Rectal smooth muscle tissue (tissue), 1 donor: Measurements from ENCODE around the gene MYO1B.

Source experiments
- H3K27ac ChIP-seq: one replicate; pipeline ENCODE4 v1.7.0; 2013; ENCODE audit warnings: low read depth, low read length, inconsistent platforms
- H3K27me3 ChIP-seq: one replicate; pipeline ENCODE4 v1.7.0; 2013; ENCODE audit warnings: low read length; ENCODE audit not compliant: control insufficient read depth, insufficient read depth
- H3K36me3 ChIP-seq: one replicate; pipeline ENCODE4 v1.7.0; 2013; ENCODE audit warnings: low read length; ENCODE audit not compliant: control insufficient read depth, insufficient read depth
- H3K4me1 ChIP-seq: one replicate; pipeline ENCODE4 v1.7.0; 2013; ENCODE audit warnings: low read length; ENCODE audit not compliant: control insufficient read depth, insufficient read depth
- H3K4me3 ChIP-seq: one replicate; pipeline ENCODE4 v1.7.0; 2013; ENCODE audit warnings: low read length
- H3K9ac ChIP-seq: one replicate; pipeline ENCODE4 v1.7.0; 2013; ENCODE audit warnings: low read length

MYO1B gene

DNA sequence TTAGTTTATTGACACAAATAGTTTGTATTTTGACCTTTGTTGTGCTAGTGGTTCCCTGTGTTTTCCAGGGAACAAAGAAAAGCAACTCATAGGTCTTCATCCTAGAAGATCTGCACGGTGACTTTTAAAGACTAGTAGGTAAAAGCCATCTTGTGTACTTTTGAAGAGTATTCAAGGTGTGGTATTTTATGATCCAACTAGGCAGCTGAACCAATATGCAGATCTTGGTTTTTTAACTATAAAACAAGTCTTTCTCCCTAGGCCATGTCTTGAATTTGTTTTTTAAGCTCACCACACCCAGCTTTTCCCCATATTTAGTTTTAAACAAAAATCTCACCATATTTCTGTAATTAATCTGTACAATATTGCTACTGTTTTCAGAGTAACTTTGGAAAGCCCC lies 30.0 kb upstream of the MYO1B start:
- H3K4me1 ChIP-seq = no peaks in the 10 kb centered on the region
- no peaks in the 10 kb centered on the region for H3K27me3 ChIP-seq
- no peak overlapping the region for H3K4me3 ChIP-seq
- H3K9ac ChIP-seq = no peak overlapping the region
- H3K36me3 ChIP-seq = no peaks in the 10 kb centered on the region
- no peak overlapping the region for H3K27ac ChIP-seq

DNA sequence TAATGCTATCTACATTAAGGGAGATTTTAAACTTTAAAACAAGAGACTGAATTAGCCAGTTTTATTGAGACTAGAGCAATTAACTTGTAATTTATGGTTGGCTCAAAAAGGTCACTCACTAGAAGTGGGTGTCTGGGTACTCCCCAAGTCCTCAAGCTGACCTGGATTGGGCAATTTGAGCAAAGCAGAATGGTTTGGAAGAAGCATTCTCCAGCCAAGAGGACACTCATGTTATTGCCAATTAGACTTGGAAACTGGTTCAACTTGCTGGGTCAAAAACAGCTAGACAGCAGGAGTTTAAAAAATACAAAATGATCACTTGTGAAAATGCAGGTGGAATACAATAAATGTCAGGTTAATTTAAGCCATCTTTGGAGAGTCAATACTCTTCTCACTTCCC lies 29.5 kb upstream of the MYO1B start:
- no peaks in the 10 kb centered on the region for H3K36me3 ChIP-seq
- no peaks in the 10 kb centered on the region for H3K27me3 ChIP-seq
- H3K4me1 ChIP-seq = no peaks in the 10 kb centered on the region
- no peak overlapping the region for H3K9ac ChIP-seq
- H3K4me3 ChIP-seq = no peak overlapping the region
- no peak overlapping the region for H3K27ac ChIP-seq

DNA sequence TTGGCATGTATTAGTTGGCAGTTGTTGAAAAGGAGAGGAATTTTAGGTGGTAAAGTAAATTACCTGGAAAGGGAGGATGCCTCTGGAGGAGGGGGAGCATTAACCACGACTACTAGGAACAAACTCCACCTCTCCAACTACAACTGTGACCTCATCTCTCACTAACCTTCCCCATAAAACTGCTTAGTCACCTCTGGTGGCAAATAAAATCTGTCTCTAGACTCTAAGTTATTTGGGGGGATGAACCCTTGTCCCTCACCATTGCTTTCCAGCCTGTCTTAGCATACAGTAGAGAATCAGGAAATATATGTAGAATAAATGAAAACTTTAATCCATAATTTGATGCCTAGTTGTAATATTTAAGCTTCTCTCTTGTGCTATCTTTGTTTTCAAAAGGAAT lies 27.6 kb upstream of the MYO1B start:
- Histone ChIP-seq H3K4me3 (no peak overlapping the region), H3K36me3 (no peaks in the 10 kb centered on the region), H3K27ac (no peak overlapping the region), H3K9ac (no peak overlapping the region), H3K4me1 (no peaks in the 10 kb centered on the region), H3K27me3 (no peaks in the 10 kb centered on the region)

DNA sequence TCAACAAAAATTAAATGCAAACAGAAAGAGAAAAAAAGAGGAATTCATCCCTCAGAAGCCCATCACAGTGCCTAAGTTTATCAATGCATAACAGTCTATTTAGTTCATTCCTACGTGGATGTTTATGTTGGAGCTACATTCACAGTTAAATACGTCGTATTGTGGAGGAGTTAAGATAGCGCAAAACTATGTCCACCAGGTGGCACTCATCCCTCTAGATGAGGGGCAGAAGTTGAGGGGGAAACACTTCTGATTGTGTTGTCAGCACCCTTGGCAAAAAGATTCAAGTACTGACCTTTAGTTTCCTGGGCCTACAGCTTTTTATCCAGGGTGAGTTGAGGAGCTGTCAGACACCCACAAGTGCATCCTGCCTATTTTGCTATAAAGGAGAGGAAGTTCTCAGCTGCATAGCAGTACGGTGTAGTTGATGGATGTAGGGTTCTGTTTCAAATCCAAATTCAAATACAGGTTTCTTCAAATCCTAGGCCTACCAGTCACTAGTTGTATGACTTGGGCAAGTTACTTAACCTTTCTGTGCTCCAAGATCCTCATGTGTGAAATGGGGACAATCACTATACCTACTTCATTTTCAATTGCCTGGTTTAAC lies 26.8 kb upstream of the MYO1B start:
- Histone ChIP-seq H3K36me3 (no peaks in the 10 kb centered on the region), H3K4me1 (no peaks in the 10 kb centered on the region), H3K27ac (no peak overlapping the region), H3K4me3 (no peak overlapping the region), H3K9ac (no peak overlapping the region), H3K27me3 (no peaks in the 10 kb centered on the region)

DNA sequence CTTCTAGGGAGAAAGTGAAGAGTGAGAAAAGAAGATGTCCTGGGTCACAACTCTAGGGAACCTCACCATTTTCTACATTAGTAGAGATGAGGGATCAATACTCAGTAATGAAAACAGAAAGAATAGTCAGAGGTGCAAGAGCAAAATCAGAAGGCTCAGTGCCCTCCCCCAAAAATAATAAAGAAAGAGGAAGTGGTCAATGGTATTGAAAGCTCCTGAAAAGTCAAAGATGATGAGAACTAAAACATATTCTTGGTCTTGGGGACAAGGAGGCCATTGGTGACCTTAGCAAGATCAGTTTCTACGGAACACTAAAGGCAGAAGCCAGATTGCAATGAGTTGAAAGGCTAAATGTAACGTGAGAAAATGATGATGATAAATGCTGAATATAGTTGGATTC lies 24.5 kb upstream of the MYO1B start:
- no peak overlapping the region for H3K27ac ChIP-seq
- H3K4me1 ChIP-seq = no peaks in the 10 kb centered on the region
- H3K27me3 ChIP-seq = no peaks in the 10 kb centered on the region

DNA sequence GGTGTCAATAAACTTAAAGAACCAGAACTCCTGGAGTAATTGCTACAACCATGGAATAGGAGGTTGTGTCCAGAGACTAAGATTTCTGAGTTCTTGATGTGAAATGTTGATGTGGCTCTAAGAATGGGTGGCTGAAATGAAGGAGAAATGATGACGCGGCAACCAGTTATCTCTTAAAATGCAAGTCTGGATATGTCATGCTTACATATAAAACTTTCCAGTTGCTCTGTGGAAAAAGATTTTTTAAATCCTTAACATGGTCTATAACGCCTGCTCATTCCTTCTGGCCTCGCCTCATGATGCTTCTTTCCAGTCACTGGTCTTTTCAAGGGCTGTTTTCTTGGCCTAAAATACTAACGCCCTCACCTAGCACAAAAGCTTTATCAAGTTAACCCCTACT lies 23.5 kb upstream of the MYO1B start:
- Histone ChIP-seq H3K4me1 (no peaks in the 10 kb centered on the region), H3K27ac (no peak overlapping the region), H3K27me3 (no peaks in the 10 kb centered on the region), H3K36me3 (no peaks in the 10 kb centered on the region), H3K4me3 (no peak overlapping the region), H3K9ac (no peak overlapping the region)

More for the DNA sequence above, 24.5 kb upstream of the MYO1B start:
- H3K36me3 ChIP-seq = no peaks in the 10 kb centered on the region
- no peak overlapping the region for H3K4me3 ChIP-seq
- H3K9ac ChIP-seq = no peak overlapping the region

DNA sequence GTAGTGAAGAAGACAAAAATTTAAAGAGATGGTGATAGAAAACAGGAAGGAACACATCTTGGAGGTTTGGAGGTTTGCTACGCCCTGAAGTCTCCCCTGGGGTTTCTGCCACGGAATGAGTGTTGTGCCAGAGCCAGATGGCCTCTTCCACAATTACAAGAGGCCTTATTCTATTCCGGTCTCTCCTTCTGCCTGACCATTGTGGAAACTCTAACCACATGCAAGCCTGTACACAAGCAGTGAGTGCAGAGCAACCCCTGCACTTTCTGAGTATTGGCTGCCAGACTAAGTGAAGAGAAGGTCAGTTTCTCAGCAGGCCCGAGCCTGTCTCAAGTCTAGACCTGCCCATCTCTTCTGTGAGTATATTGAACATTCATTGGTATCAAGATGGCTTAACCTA lies 22.7 kb upstream of the MYO1B start:
- Histone ChIP-seq H3K4me3 (no peak overlapping the region), H3K36me3 (no peaks in the 10 kb centered on the region), H3K27me3 (no peaks in the 10 kb centered on the region), H3K4me1 (no peaks in the 10 kb centered on the region), H3K9ac (no peak overlapping the region), H3K27ac (no peak overlapping the region)

DNA sequence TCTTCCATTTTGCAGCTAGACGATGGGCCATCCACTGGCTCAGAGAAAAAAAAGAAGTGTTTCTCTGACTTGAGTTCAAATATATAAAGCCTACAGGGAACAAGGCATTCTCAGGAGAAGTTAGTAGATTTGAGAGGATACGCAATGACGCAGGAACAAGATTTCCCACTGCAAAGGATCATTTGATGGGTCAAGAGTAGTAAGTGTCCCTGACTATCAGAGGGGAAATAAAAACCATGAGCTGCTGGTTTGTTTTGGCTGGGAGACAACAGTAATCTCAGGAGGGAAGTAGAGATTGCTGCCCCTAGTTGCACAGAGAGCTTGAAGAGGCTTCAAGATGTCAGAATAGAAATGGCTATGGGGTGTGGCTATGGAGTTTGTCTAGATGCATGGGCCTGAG lies 22.3 kb upstream of the MYO1B start:
- no peaks in the 10 kb centered on the region for H3K36me3 ChIP-seq
- H3K27me3 ChIP-seq = no peaks in the 10 kb centered on the region
- H3K4me3 ChIP-seq = no peak overlapping the region
- no peaks in the 10 kb centered on the region for H3K4me1 ChIP-seq
- H3K9ac ChIP-seq = no peak overlapping the region
- no peak overlapping the region for H3K27ac ChIP-seq

DNA sequence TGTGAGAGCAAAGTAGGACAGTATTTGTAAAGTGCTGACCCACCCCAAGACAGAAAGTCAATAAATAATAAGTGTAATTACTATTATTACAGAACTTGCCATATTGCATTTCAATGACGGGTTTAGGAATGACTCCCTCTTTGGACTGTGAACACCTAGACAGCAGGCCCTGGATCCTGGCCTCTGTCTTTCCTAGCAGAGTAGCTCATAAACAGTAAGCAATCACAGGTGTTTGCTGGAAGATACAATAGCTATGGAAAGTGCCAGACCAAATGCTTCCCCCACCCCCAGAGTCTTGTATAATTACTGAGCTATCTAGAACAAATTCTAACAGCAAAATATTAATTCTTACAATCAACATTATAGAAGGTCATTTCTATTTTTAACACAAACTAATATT lies 20.1 kb upstream of the MYO1B start:
- H3K4me3 ChIP-seq = no peak overlapping the region
- H3K36me3 ChIP-seq = no peaks in the 10 kb centered on the region
- H3K27ac ChIP-seq = no peak overlapping the region
- H3K27me3 ChIP-seq = no peaks in the 10 kb centered on the region
- no peaks in the 10 kb centered on the region for H3K4me1 ChIP-seq
- no peak overlapping the region for H3K9ac ChIP-seq

DNA sequence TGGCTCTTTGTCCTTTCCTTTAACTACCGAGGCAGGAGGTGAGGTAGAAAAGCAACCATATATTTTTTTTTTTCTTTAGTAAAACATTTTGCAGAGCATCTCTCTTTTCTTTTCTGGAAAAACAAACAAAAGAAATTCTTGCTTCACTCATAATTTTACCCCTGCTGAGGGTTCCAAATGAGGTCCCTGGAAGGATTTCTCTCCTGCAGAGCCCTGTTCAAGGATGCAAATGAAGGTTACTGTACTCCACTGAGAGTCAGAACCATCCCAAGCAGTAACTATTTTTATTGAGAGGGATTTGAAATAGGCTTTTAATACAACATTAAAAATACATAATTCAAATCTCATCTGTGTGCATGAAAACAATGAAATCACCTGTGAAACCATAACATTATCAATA lies 19.5 kb upstream of the MYO1B start:
- no peak overlapping the region for H3K27ac ChIP-seq
- no peaks in the 10 kb centered on the region for H3K27me3 ChIP-seq

DNA sequence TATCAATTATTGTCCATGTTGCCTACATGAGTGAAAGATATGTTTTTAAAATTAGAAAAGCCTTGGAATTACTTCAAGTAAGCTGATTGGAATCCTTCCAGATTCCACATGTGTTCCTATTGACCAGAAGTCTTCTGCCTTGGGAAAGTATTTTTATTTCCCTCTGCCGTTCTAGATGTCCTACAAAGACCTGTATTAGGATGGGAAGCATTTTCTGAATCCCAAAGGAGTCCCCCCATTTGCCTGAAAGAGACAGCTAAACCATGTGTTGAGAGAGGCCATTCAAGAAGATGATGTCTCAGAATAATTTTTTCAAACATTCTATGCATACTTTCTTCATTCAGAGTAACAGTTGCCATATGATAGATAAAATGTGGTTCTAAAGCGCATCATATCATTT lies 19.0 kb upstream of the MYO1B start:
- Histone ChIP-seq H3K9ac (no peak overlapping the region), H3K27me3 (no peaks in the 10 kb centered on the region), H3K27ac (no peak overlapping the region), H3K4me1 (no peaks in the 10 kb centered on the region), H3K36me3 (no peaks in the 10 kb centered on the region), H3K4me3 (no peak overlapping the region)

More for the DNA sequence above, 19.5 kb upstream of the MYO1B start:
- H3K4me3 ChIP-seq = no peak overlapping the region
- H3K36me3 ChIP-seq = no peaks in the 10 kb centered on the region
- H3K9ac ChIP-seq = no peak overlapping the region
- H3K4me1 ChIP-seq = no peaks in the 10 kb centered on the region

DNA sequence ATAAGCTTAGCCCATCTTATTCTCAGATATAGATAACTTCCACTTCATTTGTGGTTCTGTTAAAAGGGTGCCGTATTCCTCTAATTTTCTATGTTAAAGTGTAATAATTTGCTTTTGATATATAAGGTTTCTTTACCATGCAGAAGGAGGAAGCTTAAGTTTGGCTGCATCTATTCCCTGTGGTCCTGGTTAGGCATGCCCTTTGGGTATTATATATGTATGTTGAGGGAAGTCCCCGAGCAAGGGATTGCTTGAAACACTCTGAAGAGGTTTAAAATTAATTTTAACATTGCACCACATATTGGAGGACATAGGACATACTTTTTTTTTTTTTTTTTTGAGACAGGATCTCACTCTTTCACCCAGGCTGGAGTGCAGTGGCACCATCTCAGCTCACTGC lies 16.9 kb upstream of the MYO1B start:
- Histone ChIP-seq H3K27me3 (no peaks in the 10 kb centered on the region), H3K4me1 (no peaks in the 10 kb centered on the region), H3K27ac (no peak overlapping the region), H3K9ac (no peak overlapping the region), H3K36me3 (no peaks in the 10 kb centered on the region), H3K4me3 (no peak overlapping the region)

DNA sequence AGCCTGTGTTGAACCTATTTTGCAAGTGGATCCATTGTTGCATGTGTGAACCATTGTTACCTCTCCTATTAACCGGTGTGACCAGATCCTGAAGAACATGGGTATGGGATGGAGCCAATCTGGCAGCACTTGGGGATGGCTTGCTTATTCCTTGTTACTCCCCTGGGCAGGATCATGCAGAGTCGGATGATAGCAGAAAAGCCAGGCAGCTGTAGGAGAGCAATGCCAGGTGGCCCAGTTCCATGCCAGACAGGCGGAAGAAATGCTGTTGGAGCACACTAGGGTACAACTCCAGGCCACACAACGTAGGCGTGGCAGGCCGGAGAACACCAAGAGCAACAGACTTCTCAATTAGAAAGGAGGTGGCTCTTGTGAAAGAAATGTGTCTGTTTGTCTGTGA lies 16.3 kb upstream of the MYO1B start:
- H3K9ac ChIP-seq = no peak overlapping the region
- H3K27ac ChIP-seq = no peak overlapping the region
- H3K36me3 ChIP-seq = no peaks in the 10 kb centered on the region
- H3K4me3 ChIP-seq = no peak overlapping the region
- H3K27me3 ChIP-seq = no peaks in the 10 kb centered on the region
- no peaks in the 10 kb centered on the region for H3K4me1 ChIP-seq
